ENCODE measurements around the gene KRTAP10-3. TPM values are rescaled to one million over a fixed set of nuclear protein-coding genes. Genes with fewer than 3 reads are reported as not detected.

The KRTAP10-3 gene
- total RNA-seq, 1 experiment from 2014 or later: not detected

GRCh38 chr21:44579833-44580144 lies 21.2 kb upstream of the KRTAP10-3 start:
- Histone ChIP-seq H3K4me3 (ENCODE audit: low read length) (peak overlapping the region; percentile 51; the same call in 1 of the 2 replicates), H2AFZ (ENCODE audit: low read length) (peak overlapping the region; percentile 61; the same call in 1 of the 2 replicates), H3K9ac (ENCODE audit: low read length) (no peak overlapping the region), H3F3A (ENCODE audit: low read length, unreplicated experiment) (no peaks in the 10 kb centered on the region), H3K4me2 (ENCODE audit: low read length) (peak overlapping the region; percentile 82), H3K4me1 (ENCODE audit: insufficient read depth, low read length) (peaks cover 10% of the 10 kb centered on the region; the same call in 1 of the 2 replicates), H3K27ac (ENCODE audit: low read length) (no peak overlapping the region), H3K9me2 (replicated peaks; ENCODE audit: low read length) (no peaks in the 10 kb centered on the region), H3K79me2 (ENCODE audit: low read length) (no peaks in the 10 kb centered on the region), H3K27me3 (ENCODE audit: low read length) (no peaks in the 10 kb centered on the region), H3K36me3 (ENCODE audit: low read depth, low read length) (no peaks in the 10 kb centered on the region), H4K20me1 (ENCODE audit: low read length) (no peaks in the 10 kb centered on the region), H3K9me3 (ENCODE audit: low read length) (0 out of 2 replicates have a peak, but pooled peaks cover 5% of the 10 kb centered on the region)
- no TSS peak for BruUV-seq (replicated peaks)
- CTCF ChIA-PET: interaction anchor here (1.7 kb wide), 1 partner anchor 214 kb away, joined by 4 read pairs; no protein-coding TSS in a partner anchor
- no peak for TF ChIP-seq CTCF (conservative IDR thresholded peaks at IDR 0.05; ENCODE audit: low read depth, low read length)
- no peak for TF ChIP-seq EZH2 (IDR thresholded peaks at IDR 0.05; ENCODE audit: low read length, unreplicated experiment)
- TF ChIP-seq EZH2phosphoT487 (IDR thresholded peaks at IDR 0.05; ENCODE audit: borderline replicate concordance, low read length): no peak
- ATAC-seq (peak; percentile 8), DNase-seq (no peak)
- POLR2A ChIA-PET (ENCODE audit: unreplicated experiment): no interaction called here
- intact Hi-C loops (cut with micrococcal nuclease): no loop called here

- ATAC-seq: no peak
These were observed 20.6 kb upstream of the KRTAP10-3 start for GRCh38 chr21:44579056-44579832.

More at GRCh38 chr21:44579056-44579832, 20.6 kb upstream of the KRTAP10-3 start:
- H3K27ac ChIP-seq (ENCODE audit: low read length): no peak overlapping the region
- no peaks in the 10 kb centered on the region for H3K79me2 ChIP-seq (ENCODE audit: low read length)
- H3K27me3 ChIP-seq (ENCODE audit: low read length): no peaks in the 10 kb centered on the region
- H3K9ac ChIP-seq (ENCODE audit: low read length): no peak overlapping the region
- 0 out of 2 replicates have a peak, but pooled peaks cover 5% of the 10 kb centered on the region for H3K9me3 ChIP-seq (ENCODE audit: low read length)
- intact Hi-C loops (cut with micrococcal nuclease): no loop called here
- DNase-seq: no peak
- TF ChIP-seq EZH2phosphoT487 (IDR thresholded peaks at IDR 0.05; ENCODE audit: borderline replicate concordance, low read length) (no peak), CTCF (conservative IDR thresholded peaks at IDR 0.05; ENCODE audit: low read depth, low read length) (no peak), EZH2 (IDR thresholded peaks at IDR 0.05; ENCODE audit: low read length, unreplicated experiment) (no peak)
- H3K4me2 ChIP-seq (ENCODE audit: low read length): no peak overlapping the region
- H3K4me1 ChIP-seq (ENCODE audit: insufficient read depth, low read length): peaks cover 10% of the 10 kb centered on the region; the same call in 1 of the 2 replicates
- no peaks in the 10 kb centered on the region for H3F3A ChIP-seq (ENCODE audit: low read length, unreplicated experiment)
- H3K4me3 ChIP-seq (ENCODE audit: low read length): no peak overlapping the region
- ChIA-PET CTCF (interaction anchor here (1.7 kb wide), 1 partner anchor 215 kb away, joined by 4 read pairs; no protein-coding TSS in a partner anchor), POLR2A (ENCODE audit: unreplicated experiment) (no interaction called here)
- no TSS peak for BruUV-seq (replicated peaks)
- no peaks in the 10 kb centered on the region for H4K20me1 ChIP-seq (ENCODE audit: low read length)
- H3K9me2 ChIP-seq (replicated peaks; ENCODE audit: low read length): no peaks in the 10 kb centered on the region
- no peak overlapping the region for H2AFZ ChIP-seq (ENCODE audit: low read length)
- no peaks in the 10 kb centered on the region for H3K36me3 ChIP-seq (ENCODE audit: low read depth, low read length)

All from PC-3 (cell line).